ENCODE results near the gene PPIL1.
"Not testable (repeated sequence)": the region's sequence is repeated elsewhere in the genome, so short reads cannot be mapped to it uniquely, and the experiment has no call there.

The PPIL1 gene

DNA sequence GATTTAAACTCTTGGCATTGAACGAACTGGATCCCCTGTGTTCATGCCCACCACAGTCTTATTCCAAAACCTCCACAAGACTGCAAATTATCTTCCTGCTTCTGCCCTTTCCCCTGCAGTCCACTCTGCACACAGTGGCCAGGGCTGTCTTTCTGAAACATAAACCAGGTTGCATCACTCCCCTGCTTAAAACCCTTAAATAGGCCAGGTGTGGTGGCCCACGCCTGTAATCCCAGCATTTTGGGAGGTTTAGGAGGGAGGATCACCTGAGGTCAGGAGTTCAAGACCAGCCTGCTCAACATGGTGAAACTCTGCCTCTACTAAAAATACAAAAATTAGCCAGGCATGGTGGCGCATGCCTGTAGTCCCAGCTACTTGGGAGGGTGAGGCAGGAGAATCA is 61.6 kb downstream of the PPIL1 start:
- not testable (repeated sequence) for DNase-seq

DNA sequence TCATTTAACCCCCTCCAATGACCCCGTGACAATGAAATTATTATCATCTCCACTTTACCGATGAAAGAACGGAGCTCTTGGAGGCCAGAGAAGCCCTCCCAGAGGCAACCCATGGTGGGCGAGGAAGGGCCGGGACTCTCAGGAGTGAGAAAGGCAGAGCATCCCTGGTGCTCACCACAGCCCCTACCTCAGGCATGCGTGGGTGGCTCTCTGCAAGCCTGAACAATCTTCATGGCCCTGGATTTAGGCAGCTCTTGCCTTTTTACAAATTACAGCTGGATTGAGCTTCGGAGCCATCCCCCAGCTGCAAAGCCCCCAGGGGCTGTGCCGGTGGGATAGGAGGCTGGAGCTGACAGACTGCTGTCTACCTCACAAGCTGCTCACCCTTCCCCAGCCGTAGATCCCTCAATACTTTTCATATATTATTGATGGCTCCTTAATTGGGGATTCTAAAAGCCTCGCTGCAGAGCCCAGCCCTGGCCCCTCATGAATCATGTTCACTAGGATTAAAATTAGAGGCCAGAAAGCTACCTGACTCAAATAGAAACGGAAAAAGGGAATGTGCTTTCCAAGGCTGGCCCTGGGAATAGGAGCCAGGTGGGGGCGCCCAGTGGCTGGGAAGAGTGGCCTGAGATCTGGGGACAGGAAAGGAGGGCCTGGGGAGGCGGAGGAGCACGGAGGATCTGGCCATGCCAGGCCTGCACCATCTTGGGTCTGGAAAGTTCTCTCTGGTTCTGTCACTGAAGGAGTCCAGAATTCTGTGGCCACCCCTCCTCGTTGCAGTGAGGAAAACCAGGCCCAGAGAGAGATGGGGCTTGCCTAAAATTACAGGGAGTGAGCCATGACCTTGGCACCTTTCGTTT is 64.4 kb downstream of the PPIL1 start:
- no peak for DNase-seq

DNA sequence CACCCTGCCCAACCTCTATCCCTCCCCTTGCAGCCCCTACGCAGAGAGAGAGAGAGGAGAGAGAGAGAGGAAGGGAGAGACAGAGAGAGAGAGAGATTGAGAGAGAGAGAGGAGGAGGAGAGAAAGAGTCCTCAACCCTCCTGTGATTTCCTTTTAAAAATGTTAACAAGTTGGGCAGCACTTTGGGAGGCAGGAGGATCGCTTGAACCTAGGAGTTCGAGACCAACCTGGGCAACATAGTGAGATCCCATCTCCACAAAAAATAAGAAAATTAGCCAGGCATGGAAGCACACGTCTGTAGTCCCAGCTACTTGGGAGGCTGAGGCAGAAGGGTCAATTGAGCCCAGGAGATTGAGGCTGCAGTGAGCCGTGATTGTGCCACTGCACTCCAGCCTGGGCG is 65.4 kb downstream of the PPIL1 start:
- no peak for DNase-seq

DNA sequence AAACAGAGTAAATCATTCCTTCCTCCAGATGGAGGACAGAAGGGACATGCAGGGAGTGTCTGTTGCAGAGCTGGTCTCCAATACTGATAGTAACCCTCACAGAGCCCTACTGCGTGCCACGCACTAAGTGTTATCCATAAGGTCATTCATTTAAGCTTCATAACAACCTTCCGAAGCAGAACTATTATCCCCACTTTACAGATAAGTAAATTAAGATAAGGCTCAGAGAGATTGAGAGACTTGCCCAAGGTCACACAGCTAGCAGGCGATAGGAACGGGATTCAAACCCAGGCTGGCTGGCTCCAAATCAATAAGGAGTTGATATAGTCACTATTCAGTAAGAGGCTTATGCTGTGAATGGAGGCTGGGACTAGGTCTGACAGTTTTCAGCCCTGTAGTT is 66.0 kb downstream of the PPIL1 start:
- DNase-seq = no peak

DNA sequence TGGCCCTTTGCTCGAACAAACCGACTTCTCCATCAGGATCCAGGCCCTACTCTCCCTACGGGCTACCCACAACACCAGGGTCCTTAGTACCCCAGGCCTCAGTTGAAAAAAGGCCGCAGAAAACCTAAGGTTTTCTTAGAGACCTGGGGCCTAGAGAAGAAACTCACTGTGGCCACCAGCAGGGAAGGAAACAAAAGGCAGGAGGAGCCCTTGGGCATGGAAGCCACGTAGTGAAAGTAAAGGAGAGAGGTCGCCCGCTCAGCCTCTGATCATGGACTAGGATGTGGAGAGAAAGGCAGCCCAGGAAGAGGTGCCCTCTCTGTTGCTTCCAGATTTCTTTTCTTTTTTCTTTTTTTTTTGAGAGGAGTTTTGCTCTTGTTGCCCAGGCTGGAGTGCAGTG is 66.9 kb downstream of the PPIL1 start:
- no peak for DNase-seq

DNA sequence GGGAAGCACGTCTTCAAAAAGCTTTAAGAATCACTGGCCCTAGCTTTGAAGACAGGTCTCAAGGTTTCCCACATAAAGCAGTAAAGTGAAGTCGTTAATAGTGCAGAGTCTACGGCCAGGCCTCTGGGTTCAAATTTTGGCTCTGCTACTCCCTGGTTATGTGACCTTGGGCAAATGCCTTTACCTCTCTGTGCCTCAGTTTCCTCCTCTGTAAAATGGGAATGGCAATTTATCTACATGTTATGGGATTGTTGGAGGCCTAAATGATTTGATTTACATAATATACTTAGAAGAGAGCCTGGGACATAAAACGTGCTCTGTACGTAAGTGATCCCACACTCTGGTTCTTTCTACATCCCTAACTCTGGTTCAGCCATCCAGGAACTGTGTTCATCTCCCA is 67.5 kb downstream of the PPIL1 start:
- no peak for DNase-seq

DNA sequence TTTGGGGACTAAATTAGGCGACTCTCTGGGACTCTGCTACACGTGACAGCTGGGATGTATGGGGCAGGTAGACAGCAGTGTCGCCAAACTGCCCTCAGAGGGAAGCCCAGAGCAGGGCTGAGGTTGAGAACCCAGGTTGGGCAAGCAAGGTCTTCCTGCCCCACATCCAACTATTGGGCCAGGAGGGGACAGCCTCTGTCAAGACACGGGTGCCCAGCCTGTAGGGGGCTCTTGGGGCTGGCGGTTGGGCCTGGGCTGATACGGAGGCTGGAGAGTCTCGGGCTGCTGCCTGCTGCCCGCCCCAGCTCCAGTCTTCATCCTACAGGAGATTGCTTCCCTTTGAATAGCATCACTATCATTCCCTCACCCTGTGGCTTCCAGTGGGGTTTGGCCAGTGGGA is 68.7 kb downstream of the PPIL1 start:
- no peak for DNase-seq

DNA sequence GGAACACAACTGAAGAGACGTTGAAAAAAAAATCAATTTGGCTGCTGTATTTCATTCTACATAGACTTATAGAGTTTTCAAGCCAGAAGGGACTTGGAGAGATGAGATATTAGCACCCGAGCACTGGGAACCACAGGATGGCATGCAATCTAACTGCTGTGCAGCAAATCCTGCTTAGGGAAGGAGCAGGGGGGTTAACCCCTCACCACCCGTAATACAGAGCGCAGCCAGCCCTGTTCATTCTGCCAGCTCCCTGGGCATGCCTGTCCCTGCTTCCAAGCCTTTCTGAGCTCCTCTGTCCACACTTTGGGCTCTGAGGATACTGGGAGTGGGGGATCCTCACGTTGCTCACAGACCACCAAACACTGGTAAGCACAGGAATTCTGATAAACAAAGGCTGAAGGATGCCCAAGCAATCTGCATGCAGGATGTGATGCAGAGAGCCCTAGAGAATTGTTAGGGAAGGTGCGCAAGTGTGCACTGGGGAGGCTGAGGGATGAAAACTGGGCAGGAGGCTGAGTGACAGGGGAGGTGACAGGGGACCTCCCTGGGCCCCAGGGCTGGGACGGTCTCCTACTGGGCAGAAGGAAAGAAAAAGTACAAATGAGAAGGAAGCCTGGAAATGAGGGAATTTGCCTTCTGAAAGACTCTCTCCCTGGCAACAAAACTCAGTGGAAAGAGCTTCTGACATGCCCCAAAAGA is 69.4 kb downstream of the PPIL1 start:
- no peak for DNase-seq
